ENCODE results near the gene LACTB.

Gene LACTB, protein sequence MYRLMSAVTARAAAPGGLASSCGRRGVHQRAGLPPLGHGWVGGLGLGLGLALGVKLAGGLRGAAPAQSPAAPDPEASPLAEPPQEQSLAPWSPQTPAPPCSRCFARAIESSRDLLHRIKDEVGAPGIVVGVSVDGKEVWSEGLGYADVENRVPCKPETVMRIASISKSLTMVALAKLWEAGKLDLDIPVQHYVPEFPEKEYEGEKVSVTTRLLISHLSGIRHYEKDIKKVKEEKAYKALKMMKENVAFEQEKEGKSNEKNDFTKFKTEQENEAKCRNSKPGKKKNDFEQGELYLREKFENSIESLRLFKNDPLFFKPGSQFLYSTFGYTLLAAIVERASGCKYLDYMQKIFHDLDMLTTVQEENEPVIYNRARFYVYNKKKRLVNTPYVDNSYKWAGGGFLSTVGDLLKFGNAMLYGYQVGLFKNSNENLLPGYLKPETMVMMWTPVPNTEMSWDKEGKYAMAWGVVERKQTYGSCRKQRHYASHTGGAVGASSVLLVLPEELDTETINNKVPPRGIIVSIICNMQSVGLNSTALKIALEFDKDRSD

GRCh38 chr15:63121382-63122001 is at the start of gene LACTB:
LACTB (plus strand) TSS chr15:63121861; CDS start chr15:63121872, 11 bp downstream.
- DNase-seq, result peak; percentile 86

DNA sequence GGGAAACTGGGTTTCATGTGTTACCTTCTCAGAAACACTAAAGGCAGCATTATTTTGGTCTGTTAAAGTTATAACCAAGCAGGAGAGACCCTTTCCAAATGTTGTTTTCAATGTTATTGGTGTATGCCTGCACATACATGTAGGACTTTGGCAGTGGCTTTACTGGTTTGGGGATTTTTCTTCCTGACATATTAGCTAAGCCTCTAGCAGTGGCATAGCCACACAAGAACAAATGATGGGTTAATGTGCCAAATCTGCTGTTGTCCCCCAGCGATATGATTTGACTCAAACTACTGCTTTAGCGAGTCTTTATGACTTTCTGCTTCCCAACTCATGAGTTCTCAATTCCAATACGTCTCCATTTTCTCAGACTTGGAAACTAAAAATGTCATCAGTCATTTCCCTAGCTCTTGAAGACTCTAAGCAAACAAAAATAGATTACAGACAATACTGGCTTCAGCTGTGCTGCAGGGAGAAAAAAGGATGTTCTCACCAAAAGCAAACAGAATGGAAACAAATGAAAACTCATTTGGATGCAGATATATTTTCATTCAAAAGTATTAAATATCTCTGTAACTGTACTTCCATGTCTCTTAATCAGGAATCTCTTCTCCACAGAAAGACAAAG is 49.5 kb upstream of the LACTB start:
- no peak for DNase-seq

DNA sequence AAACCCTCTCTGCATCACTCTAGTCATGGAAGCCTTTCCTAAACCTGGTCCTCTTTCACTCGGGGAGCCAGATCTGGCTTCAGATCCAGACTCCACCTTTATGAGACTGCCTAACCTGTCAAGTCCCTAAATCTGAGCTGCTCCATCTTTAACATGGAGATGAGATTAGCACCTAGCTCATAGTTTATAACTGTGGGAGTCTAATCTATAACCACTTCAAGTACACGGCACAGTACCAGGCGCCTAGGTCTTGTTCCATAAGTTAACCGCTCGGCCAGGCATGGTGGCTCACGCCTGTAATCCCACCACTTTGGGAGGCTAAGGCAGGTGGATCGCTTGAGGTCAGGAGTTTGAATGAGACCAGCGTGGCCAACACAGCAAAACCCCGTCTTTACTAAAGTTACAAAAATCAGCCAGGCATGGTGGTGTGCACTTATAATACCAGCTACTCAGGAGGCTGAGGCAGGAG is 48.8 kb upstream of the LACTB start:
- no peak for DNase-seq

GRCh38 chr15:63073497-63074172 is 48.0 kb upstream of the LACTB start:
- DNase-seq, result no peak

DNA sequence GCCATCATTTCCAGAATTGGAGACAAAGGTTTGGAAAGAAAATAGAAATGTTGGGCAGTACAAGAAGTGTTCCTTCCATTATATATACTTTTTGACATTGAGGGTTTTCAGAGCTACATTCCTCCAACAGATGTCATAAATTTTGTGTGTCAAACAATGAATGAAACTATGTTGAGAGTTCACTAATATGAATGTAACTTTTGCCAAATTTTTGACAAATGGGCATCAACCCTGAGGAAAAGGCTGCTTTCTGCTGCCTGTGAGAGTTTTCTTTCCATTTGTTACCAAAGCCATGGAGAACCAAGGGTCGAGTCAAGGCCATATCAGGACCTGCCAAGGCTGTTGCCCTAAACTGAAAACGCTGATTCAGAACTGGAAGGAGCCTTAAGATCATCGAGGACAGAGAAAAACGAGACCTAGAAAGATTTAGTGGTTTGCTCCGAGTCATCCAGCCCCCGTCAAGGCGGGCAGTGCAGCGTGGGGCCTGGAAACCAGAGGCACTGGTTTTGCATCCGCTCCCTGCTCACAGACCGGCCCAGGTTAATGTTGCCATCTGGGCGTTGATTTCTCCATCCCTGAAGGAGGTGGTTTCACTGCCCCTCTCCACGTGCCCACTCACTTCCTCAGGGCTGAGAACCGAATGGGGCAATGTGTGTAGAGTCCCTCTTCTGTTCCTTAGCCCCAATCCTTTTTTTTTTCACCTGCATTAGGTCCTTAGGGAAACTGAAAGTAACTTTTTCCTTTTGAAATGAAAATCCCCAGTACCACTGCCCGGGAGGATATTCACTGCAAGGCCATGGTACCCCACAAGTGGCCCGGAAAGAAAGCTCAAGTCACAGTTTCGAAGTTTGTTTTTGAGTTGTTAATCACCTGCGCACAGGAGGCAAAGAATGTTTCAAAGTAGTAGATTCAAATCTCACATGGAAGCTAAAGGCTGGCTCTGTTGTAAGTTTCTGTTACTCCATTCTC is 46.4 kb upstream of the LACTB start:
- no peak for DNase-seq

- no peak for DNase-seq
Observed at GRCh38 chr15:63075984-63076713, 45.5 kb upstream of the LACTB start.

GRCh38 chr15:63076714-63077046 is 45.0 kb upstream of the LACTB start:
- no peak for DNase-seq

GRCh38 chr15:63077952-63078351 is 43.7 kb upstream of the LACTB start:
- DNase-seq, result no peak

GRCh38 chr15:63079947-63080626 is 41.6 kb upstream of the LACTB start:
- no peak for DNase-seq

DNA sequence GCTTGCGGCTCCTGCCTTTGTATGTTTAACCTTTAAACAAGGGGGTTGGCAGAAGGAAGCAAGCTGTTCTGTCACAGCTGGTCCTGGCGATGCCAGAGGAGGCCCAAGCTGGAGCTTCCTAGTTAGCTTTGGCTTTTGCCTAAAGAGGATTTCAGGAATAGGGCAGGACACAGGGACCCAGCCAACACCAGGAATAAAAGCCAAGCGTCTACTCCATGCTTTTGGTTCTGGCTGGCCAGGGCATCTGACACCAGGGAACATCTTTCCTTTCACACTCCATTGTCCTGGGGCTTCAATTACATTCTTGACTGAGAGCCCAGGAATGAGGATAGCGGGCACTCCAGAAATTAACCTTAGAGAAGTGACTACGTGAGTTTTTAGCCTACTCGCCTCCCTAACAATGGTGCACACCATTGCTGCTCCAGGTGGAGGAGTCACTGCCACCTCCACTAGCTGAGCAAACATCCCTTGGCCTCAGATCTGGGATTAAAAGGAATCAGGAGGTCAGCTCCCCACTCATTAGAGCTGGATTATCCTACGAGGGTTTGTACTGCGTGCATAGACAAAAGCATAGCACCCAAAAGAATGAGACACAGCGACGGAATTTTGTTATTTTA is 40.9 kb upstream of the LACTB start:
- DNase-seq, result no peak

- no peak for DNase-seq
Observed at GRCh38 chr15:63082366-63082765, 39.3 kb upstream of the LACTB start.

- no peak for DNase-seq
Observed at GRCh38 chr15:63083044-63083443, 38.6 kb upstream of the LACTB start.

- DNase-seq, result no peak
Observed at GRCh38 chr15:63083541-63083940, 38.1 kb upstream of the LACTB start.

DNA sequence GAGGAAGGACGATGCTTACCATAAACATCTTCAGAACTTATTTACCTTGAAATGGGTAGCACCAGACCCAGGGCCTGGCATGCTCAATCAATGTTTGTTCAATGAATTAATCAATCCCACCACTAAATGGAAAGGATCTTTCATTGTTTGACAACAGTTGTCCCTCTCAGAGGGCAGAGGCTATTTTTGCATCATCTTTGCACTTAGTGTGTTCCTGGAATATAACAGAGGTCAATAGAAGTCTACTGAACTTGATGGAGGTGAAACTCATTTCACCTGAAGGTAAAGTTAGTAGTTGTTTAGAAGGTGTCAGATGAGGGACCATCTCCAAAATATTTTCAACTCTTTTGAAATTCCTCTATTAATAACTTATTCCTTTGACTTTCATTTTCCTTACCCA is 36.9 kb upstream of the LACTB start:
- no peak for DNase-seq

GRCh38 chr15:63085289-63085688 is 36.4 kb upstream of the LACTB start:
- DNase-seq, result no peak

DNA sequence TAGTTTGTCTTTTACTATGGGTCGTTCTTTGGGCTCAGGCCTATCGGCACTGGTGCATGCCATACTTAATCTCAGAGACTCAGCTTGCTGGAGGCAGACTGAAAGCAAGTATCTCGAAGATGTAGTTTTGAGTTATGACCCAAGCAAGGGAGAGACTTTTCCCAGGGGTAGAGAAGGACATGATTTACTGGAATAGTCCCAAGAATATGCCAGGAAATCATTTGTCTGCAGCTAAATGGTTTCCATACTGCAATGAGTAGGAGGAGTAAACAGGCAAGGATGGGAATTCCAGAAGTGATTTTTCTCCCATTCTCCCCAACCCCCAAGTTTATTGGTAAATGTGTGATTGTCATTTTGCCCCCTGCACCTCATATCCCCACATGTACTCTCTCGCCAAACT is 35.4 kb upstream of the LACTB start:
- no peak for DNase-seq

GRCh38 chr15:63086947-63087346 is 34.7 kb upstream of the LACTB start:
- no peak for DNase-seq

DNA sequence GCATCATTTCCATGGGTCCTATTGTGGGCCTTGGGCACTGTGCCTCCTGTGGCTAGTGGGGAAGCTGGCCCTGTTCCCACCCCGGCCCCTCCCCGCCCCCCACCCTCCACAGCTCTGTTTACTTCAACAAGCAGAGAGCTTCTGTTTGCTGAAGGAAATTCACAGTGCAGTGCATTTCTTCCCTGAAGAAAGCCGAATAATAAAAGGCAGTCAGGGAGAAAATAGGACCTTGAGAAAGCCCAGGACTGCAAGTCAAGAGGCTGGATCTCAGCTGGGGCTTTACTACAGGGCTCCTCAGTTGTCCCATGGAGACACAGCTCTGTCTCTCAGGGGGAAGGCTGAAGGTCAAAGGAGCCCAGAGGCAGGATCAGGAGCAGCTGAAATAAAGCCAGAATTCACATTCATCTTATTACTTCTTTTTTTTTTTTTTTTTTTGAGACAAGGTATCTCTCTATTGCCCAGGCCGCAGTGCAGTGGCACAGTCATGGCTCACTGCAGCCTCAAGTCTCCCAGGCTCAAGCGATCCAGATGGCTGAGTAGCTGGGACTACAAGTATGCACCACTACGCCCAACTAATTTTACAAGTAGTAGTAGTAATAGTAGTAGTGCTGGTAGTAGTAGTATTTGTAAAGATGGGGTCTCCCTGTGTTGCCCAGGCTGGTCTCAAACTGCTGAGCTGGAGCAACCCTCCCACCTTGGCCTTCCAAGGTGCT is 33.0 kb upstream of the LACTB start:
- no peak for DNase-seq

GRCh38 chr15:63089260-63090043 is 32.2 kb upstream of the LACTB start:
- DNase-seq, result no peak
